ENCODE data around the gene NTRK2.

Gene NTRK2

GRCh38 chr9:84668196-84669012 lies 1.1 kb upstream of the NTRK2 start:
- TF ChIP-seq, protein P1, sequence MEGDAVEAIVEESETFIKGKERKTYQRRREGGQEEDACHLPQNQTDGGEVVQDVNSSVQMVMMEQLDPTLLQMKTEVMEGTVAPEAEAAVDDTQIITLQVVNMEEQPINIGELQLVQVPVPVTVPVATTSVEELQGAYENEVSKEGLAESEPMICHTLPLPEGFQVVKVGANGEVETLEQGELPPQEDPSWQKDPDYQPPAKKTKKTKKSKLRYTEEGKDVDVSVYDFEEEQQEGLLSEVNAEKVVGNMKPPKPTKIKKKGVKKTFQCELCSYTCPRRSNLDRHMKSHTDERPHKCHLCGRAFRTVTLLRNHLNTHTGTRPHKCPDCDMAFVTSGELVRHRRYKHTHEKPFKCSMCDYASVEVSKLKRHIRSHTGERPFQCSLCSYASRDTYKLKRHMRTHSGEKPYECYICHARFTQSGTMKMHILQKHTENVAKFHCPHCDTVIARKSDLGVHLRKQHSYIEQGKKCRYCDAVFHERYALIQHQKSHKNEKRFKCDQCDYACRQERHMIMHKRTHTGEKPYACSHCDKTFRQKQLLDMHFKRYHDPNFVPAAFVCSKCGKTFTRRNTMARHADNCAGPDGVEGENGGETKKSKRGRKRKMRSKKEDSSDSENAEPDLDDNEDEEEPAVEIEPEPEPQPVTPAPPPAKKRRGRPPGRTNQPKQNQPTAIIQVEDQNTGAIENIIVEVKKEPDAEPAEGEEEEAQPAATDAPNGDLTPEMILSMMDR (IDR thresholded peaks at IDR 0.05) = peak; percentile 67
- Histone ChIP-seq H3K27ac (peak overlapping the region; percentile 87 to 91), H3K4me3 (peak overlapping the region; percentile 88)
- peak; percentile 87 for DNase-seq (ENCODE audit: low spot score)

- Histone ChIP-seq H3K27ac (peak overlapping the region; percentile 87 to 91), H3K4me3 (peak overlapping the region; percentile 88)
- TF ChIP-seq, protein P1 (IDR thresholded peaks at IDR 0.05) = no peak
- no peak for DNase-seq (ENCODE audit: low spot score)
Measured at GRCh38 chr9:84669013-84669287, 579 bp upstream of the NTRK2 start.

DNA sequence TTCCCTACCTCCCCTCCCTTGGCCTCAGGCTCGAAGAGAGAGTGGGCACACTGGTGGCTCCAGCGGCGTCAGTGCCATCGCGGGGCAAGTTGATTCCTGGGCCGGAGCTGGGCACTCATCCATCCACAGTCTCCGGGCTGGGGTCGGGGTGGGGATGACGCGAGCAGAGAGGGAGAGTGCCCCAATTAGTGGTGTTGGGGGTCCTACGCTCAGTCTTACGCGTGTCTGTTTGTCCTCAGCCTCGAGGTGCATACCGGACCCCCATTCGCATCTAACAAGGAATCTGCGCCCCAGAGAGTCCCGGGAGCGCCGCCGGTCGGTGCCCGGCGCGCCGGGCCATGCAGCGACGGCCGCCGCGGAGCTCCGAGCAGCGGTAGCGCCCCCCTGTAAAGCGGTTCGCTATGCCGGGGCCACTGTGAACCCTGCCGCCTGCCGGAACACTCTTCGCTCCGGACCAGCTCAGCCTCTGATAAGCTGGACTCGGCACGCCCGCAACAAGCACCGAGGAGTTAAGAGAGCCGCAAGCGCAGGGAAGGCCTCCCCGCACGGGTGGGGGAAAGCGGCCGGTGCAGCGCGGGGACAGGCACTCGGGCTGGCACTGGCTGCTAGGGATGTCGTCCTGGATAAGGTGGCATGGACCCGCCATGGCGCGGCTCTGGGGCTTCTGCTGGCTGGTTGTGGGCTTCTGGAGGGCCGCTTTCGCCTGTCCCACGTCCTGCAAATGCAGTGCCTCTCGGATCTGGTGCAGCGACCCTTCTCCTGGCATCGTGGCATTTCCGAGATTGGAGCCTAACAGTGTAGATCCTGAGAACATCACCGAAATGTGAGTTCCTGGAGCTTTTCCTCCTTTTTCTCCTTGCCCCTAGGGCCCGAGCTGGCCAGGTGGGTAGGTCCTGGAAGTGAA lies 861 bp downstream of the NTRK2 start:
- DNase-seq (ENCODE audit: low spot score) = peak; percentile 83
- TF ChIP-seq, protein P1 (IDR thresholded peaks at IDR 0.05) = no peak
- Histone ChIP-seq H3K27ac (peak overlapping the region; percentile 87 to 91), H3K4me3 (peak overlapping the region; percentile 88)

DNA sequence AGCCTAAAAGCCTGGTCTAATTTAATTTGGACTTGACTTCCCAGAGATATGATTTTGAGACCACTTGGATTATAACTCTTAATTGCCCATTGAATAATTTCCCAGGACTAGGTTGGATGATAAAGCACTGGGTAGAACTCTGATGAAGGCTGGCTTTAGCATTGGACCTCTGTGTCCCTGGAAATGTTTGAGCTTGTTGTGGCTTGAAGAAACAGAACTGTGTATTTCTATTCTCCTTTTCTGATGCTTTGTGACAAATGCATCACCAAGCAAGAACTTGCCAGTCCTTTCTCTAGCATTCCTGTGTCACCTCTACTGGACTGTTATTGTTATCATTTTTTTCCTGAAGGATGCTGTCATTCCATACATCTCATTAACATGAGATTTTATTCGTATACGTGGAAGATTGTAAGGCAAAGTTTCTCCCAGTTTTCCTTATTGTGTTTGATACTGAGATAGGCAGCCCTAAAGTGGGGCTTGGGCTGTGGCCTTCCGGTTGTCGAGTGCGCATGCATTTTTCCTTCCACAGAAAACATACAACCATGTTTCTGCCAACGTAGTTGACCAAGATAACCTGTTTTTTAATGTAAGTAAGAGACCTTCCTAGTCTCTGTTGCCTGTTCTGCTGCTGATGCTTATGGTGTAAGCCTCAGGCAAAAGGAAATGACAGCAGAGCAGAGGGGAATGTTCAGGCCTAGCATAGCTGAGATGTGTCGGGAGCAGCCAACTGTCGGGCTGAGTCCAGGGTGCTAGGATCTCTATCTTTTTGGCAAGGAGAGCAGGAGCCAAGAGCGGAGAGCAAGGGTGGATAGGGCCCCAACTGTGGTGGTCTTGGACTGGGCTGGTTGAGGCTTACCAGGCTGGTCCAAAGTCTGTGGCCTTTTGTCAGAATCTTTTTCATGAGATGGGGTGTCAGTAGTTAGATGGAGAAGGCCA lies 2.3 kb downstream of the NTRK2 start:
- peak overlapping the region; percentile 87 to 91 for H3K27ac ChIP-seq
- TF ChIP-seq, protein P1 (IDR thresholded peaks at IDR 0.05) = no peak
- no peak for DNase-seq (ENCODE audit: low spot score)
- H3K4me3 ChIP-seq = peak overlapping the region; percentile 88

GRCh38 chr9:84673806-84674205 lies 4.3 kb downstream of the NTRK2 start:
- TF ChIP-seq, protein P1 (IDR thresholded peaks at IDR 0.05) = no peak
- peak overlapping the region; percentile 88 for H3K4me3 ChIP-seq
- DNase-seq (ENCODE audit: low spot score) = no peak
- no peak overlapping the region for H3K27ac ChIP-seq

GRCh38 chr9:84677080-84677479 lies 7.6 kb downstream of the NTRK2 start:
- Histone ChIP-seq H3K4me3 (no peak overlapping the region), H3K27ac (no peak overlapping the region)
- no peak for DNase-seq (ENCODE audit: low spot score)
- TF ChIP-seq, protein P1 (IDR thresholded peaks at IDR 0.05) = no peak
